RWPE2 (cell line): ENCODE data around the gene TLE7.

Source experiments
- ATAC-seq: fragments of 200-7000 bp; cut with Tn5 transposase; 3 replicates; pipeline ENCODE4 v1.9.1; 2021; ENCODE audit warnings: low read depth
- DNase-seq: peaks from one replicate; pipeline ENCODE4 v3.0.0-alpha.2; 2020; ENCODE audit warnings: low spot score
- H3K27ac ChIP-seq: fragments of 450-650 bp; 2 replicates; pipeline ENCODE4 v1.5.1; 2017; ENCODE audit warnings: mild to moderate bottlenecking; ENCODE audit not compliant: poor library complexity, severe bottlenecking
- H3K27me3 ChIP-seq: fragments of 250-450 bp; sonication (Bioruptor Pico); 2 replicates; pipeline ENCODE4 v1.5.1; 2021; ENCODE audit warnings: mild to moderate bottlenecking, moderate library complexity; ENCODE audit not compliant: insufficient read depth, poor library complexity, severe bottlenecking
- H3K36me3 ChIP-seq: fragments of 250-450 bp; sonication (Bioruptor Pico); 2 replicates; pipeline ENCODE4 v1.5.1; 2020; ENCODE audit warnings: low read depth, mild to moderate bottlenecking, moderate library complexity
- H3K4me1 ChIP-seq: fragments of 250-450 bp; sonication (Bioruptor Pico); 2 replicates; pipeline ENCODE4 v1.5.1; 2021; ENCODE audit warnings: mild to moderate bottlenecking, moderate library complexity; ENCODE audit not compliant: insufficient read depth, poor library complexity, severe bottlenecking
- H3K4me3 ChIP-seq: fragments of 250-450 bp; sonication (Bioruptor Pico); 2 replicates; pipeline ENCODE4 v1.5.1; 2021; ENCODE audit warnings: mild to moderate bottlenecking, moderate library complexity; ENCODE audit not compliant: severe bottlenecking
- H3K9me3 ChIP-seq: fragments of 250-450 bp; sonication (Bioruptor Pico); 2 replicates; pipeline ENCODE4 v1.5.1; 2021; ENCODE audit warnings: mild to moderate bottlenecking, moderate library complexity; ENCODE audit not compliant: severe bottlenecking
- TF ChIP-seq, protein P1 (sequence below): fragments of 450-650 bp; IDR thresholded peaks from one replicate; pipeline ENCODE4 v1.5.1; 2017; ENCODE audit warnings: mild to moderate bottlenecking, moderate library complexity; ENCODE audit not compliant: poor library complexity, severe bottlenecking

TLE7 gene

DNA sequence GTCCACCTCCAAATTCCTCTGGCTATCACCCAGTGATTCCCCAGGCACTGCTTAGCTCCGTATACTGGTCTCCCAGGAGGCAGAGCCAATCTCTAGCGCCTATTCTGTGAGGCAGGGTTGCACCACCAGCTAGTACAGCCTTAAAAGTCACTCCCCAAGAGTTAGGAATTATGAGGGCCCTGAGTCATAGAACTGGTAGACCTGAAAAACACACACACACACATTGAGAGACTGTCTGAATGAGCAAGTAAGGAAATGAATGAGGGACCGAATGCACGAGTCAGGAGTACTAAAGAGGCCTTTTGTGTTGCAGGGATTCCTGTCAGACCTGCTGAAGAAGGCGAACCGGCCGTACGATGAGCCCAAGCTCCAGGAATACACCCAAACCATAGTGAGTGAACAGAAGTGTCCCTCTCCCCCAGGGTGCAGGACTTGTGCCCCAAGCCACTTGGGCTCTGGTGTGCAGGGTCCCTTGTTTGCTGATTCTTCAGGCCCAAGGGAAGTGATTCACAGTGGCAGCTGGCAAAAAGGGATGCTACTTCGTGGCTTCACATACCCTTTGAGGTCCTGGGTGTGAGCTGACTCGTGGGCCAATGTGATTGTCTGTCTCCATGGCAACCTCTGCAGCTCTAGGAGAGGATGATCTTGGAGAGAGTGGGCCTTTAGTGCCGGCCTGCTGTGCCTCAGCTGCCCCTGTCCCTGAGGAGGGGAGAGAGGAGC, 58.6 kb downstream of the TLE7 start:
- no peaks in the 10 kb centered on the region for H3K36me3 ChIP-seq

DNA sequence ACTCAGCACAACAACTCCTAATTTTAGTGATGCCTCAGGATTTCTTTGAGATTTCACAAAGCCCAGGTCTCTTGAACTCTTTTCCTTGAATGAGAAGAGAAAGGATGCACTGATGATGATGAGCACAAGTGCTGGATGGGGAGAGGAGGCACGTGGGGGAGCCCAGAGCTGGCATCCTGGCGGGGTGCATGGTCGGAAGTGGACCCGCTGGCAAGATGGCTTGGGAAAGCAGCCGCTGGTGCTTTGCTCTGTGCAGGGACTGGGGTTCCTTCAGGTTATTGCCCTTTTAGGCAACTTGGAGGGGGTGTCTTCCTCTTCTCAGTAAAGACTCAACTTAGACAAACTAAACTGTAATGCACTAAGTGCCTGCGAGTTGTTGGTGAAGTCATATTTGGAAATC, 61.0 kb downstream of the TLE7 start:
- Histone ChIP-seq H3K27me3 (peaks cover 7% of the 10 kb centered on the region), H3K4me3 (no peak overlapping the region), H3K36me3 (no peaks in the 10 kb centered on the region), H3K9me3 (no peaks in the 10 kb centered on the region), H3K27ac (no peak overlapping the region), H3K4me1 (no peaks in the 10 kb centered on the region)
- no peak for ATAC-seq
- no peak for DNase-seq
- TF ChIP-seq, protein P1, sequence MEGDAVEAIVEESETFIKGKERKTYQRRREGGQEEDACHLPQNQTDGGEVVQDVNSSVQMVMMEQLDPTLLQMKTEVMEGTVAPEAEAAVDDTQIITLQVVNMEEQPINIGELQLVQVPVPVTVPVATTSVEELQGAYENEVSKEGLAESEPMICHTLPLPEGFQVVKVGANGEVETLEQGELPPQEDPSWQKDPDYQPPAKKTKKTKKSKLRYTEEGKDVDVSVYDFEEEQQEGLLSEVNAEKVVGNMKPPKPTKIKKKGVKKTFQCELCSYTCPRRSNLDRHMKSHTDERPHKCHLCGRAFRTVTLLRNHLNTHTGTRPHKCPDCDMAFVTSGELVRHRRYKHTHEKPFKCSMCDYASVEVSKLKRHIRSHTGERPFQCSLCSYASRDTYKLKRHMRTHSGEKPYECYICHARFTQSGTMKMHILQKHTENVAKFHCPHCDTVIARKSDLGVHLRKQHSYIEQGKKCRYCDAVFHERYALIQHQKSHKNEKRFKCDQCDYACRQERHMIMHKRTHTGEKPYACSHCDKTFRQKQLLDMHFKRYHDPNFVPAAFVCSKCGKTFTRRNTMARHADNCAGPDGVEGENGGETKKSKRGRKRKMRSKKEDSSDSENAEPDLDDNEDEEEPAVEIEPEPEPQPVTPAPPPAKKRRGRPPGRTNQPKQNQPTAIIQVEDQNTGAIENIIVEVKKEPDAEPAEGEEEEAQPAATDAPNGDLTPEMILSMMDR = no peak

More for the DNA sequence above, 58.6 kb downstream of the TLE7 start:
- TF ChIP-seq, protein P1 = no peak
- no peaks in the 10 kb centered on the region for H3K9me3 ChIP-seq
- peaks cover 18% of the 10 kb centered on the region for H3K27me3 ChIP-seq
- DNase-seq = no peak
- no peak overlapping the region for H3K27ac ChIP-seq
- H3K4me1 ChIP-seq = no peaks in the 10 kb centered on the region
- peak; percentile 40 for ATAC-seq
- no peak overlapping the region for H3K4me3 ChIP-seq
